Measurements from ENCODE around the gene PIAS4. TPM values are rescaled to one million over a fixed set of nuclear protein-coding genes. Genes with fewer than 3 reads are reported as not detected.

The PIAS4 gene
- total and polyA plus RNA-seq, 9 of the 15 experiments (the other 6 are each of a cell fraction or from before 2014, with no cell fraction given), result 0.27 to 34.9 (median 14.4) TPM

- TF ChIP-seq HINFP (tag; conservative IDR thresholded peaks at IDR 0.05; ENCODE audit: low read depth) (no peak), ZFP91 (CRISPR knock-in tag; IDR thresholded peaks at IDR 0.05) (no peak), RNF2 (IDR thresholded peaks at IDR 0.05) (no peak), MBD2 (IDR thresholded peaks at IDR 0.05; ENCODE audit: borderline replicate concordance, low read depth) (no peak), TSHZ1 (CRISPR knock-in tag; IDR thresholded peaks at IDR 0.05) (no peak), ZNF644 (tag; IDR thresholded peaks at IDR 0.05; ENCODE audit: low read depth) (no peak), NFYB (IDR thresholded peaks at IDR 0.05; ENCODE audit: extremely low read depth, insufficient read length) (no peak), TRIM24 (IDR thresholded peaks at IDR 0.05) (no peak), THRAP3 (IDR thresholded peaks at IDR 0.05; ENCODE audit: borderline replicate concordance) (no peak), WHSC1 (IDR thresholded peaks at IDR 0.05; ENCODE audit: low read length) (no peak), KDM1A (IDR thresholded peaks at IDR 0.05) (peak in 1 of 2 experiments; percentile 85; a peak in 2 of 4 replicates), POLR2A (conservative IDR thresholded peaks at IDR 0.05) (peak; percentile 42; the same call in 1 of the 2 replicates), E2F1 (CRISPR knock-in tag; IDR thresholded peaks at IDR 0.05) (no peak), ZFX (CRISPR knock-in tag; IDR thresholded peaks at IDR 0.05) (peak; percentile 4; the same call in 1 of the 2 replicates), CBFB (CRISPR knock-in tag; IDR thresholded peaks at IDR 0.05) (no peak), ATF4 (CRISPR knock-in tag; IDR thresholded peaks at IDR 0.05) (no peak), ZNF316 (IDR thresholded peaks at IDR 0.05) (no peak), JUNB (CRISPR knock-in tag; conservative IDR thresholded peaks at IDR 0.05) (no peak), C11orf30 (IDR thresholded peaks at IDR 0.05; ENCODE audit: low read depth) (no peak), PRMT5 (CRISPR knock-in tag; IDR thresholded peaks at IDR 0.05) (no peak), NFATC3 (IDR thresholded peaks at IDR 0.05) (no peak), NR1H2 (CRISPR knock-in tag; IDR thresholded peaks at IDR 0.05) (no peak), ZNF175 (CRISPR knock-in tag; IDR thresholded peaks at IDR 0.05; ENCODE audit: low read depth) (no peak)
Observed at GRCh38 chr19:4066176-4066606, 58.7 kb downstream of the PIAS4 start (continued).
